HEK293 (cell line): ENCODE data around the gene FTSJ1.

Source experiments
- CTCF ChIA-PET: fragments of 350-600 bp; formaldehyde crosslinking; extraction: SDS; loops from one replicate; lab custom pipeline; 2021; ENCODE audit warnings: antibody characterized with exemption; lab: Yijun Ruan, JAX
- POLR2A ChIA-PET: fragments of 300-600 bp; formaldehyde crosslinking; extraction: SDS; loops from one replicate; lab custom pipeline; 2020; ENCODE audit warnings: antibody characterized with exemption, inconsistent platforms; lab: Yijun Ruan, JAX
- H3K27ac ChIP-seq: fragments of 200-500 bp; sonication (Bioruptor generic); 2 replicates; pipeline ENCODE4 v1.5.1; 2014; ENCODE audit warnings: low read depth, low read length, control low read depth, inconsistent platforms; ENCODE audit errors: extremely low read depth
- H3K36me3 ChIP-seq, 2 experiments: fragments of 200-500 bp in 1 of 2; sonication (Bioruptor generic) in 1 of 2; 1 replicate in 1 of 2; 2 replicates in 1 of 2; pipeline ENCODE4 v1.5.1; 2014 to 2017; ENCODE audit warnings: inconsistent platforms in 2 of 2, low read length in 2 of 2; ENCODE audit not compliant: control insufficient read depth in 2 of 2, insufficient read depth in 1 of 2
- H3K4me1 ChIP-seq: fragments of 200-500 bp; sonication (Bioruptor generic); 2 replicates; pipeline ENCODE4 v1.5.1; 2014; ENCODE audit warnings: mild to moderate bottlenecking, low read length, inconsistent platforms; ENCODE audit not compliant: control insufficient read depth, insufficient read depth
- H3K4me3 ChIP-seq: 2 replicates; pipeline ENCODE4 v1.5.1; 2011; ENCODE audit warnings: low read depth, mild to moderate bottlenecking, control low read depth, low read length, moderate library complexity
- H3K9me3 ChIP-seq: fragments of 200-500 bp; sonication (Bioruptor generic); 2 replicates; pipeline ENCODE4 v1.5.1; 2014; ENCODE audit warnings: low read depth, low read length, inconsistent platforms; ENCODE audit not compliant: control insufficient read depth, insufficient read depth
- ATF2 ChIP-seq: fragments of 450-650 bp; formaldehyde crosslinking; IDR thresholded peaks from 2 replicates; pipeline ENCODE4 v1.5.1; 2016; ENCODE audit warnings: missing biosample characterization, missing genetic modification characterization, low read depth
- GLI2 ChIP-seq: fragments of 450-650 bp; formaldehyde crosslinking; IDR thresholded peaks from 2 replicates; pipeline ENCODE4; 2017; ENCODE audit warnings: missing biosample characterization, missing genetic modification characterization, low read depth, borderline replicate concordance
- GLIS2 ChIP-seq: fragments of 450-650 bp; formaldehyde crosslinking; IDR thresholded peaks from 2 replicates; pipeline ENCODE4 v1.5.1; 2016; ENCODE audit warnings: missing biosample characterization, missing genetic modification characterization
- HOXD13 ChIP-seq: sonication (generic); formaldehyde crosslinking; IDR thresholded peaks from 2 replicates; pipeline ENCODE4 v1.8.0; 2022; ENCODE audit warnings: missing genetic modification reagents, borderline replicate concordance
- KLF9 ChIP-seq: fragments of 450-650 bp; formaldehyde crosslinking; IDR thresholded peaks from 2 replicates; pipeline ENCODE4 v1.5.1; 2016; ENCODE audit warnings: missing biosample characterization, missing genetic modification characterization, low read depth
- MZF1 ChIP-seq: fragments of 450-650 bp; formaldehyde crosslinking; IDR thresholded peaks from 2 replicates; pipeline ENCODE4 v1.5.1; 2017; ENCODE audit warnings: missing biosample characterization, missing genetic modification characterization, borderline replicate concordance
- ZFP41 ChIP-seq: fragments of 450-650 bp; formaldehyde crosslinking; IDR thresholded peaks from 2 replicates; pipeline ENCODE4 v1.5.1; 2016; ENCODE audit warnings: missing biosample characterization, missing genetic modification characterization, borderline replicate concordance
- ZNF202 ChIP-seq: fragments of 450-650 bp; formaldehyde crosslinking; IDR thresholded peaks from 2 replicates; pipeline ENCODE4 v1.5.1; 2016; ENCODE audit warnings: missing biosample characterization, missing genetic modification characterization, borderline replicate concordance
- ZNF221 ChIP-seq: fragments of 450-650 bp; formaldehyde crosslinking; IDR thresholded peaks from 2 replicates; pipeline ENCODE4 v1.5.1; 2017; ENCODE audit warnings: missing biosample characterization, missing genetic modification characterization, borderline replicate concordance
- ZNF23 ChIP-seq: fragments of 450-650 bp; formaldehyde crosslinking; IDR thresholded peaks from 2 replicates; pipeline ENCODE4 v1.5.1; 2016; ENCODE audit warnings: missing biosample characterization, missing genetic modification characterization, borderline replicate concordance
- ZNF404 ChIP-seq: fragments of 450-650 bp; formaldehyde crosslinking; IDR thresholded peaks from 2 replicates; pipeline ENCODE4 v1.5.1; 2017; ENCODE audit warnings: missing biosample characterization, missing genetic modification characterization
- ZNF548 ChIP-seq: fragments of 450-650 bp; formaldehyde crosslinking; IDR thresholded peaks from 2 replicates; pipeline ENCODE4 v1.5.1; 2016; ENCODE audit warnings: missing biosample characterization, missing genetic modification characterization
- ZNF664 ChIP-seq: fragments of 450-650 bp; formaldehyde crosslinking; IDR thresholded peaks from 2 replicates; pipeline ENCODE4 v1.5.1; 2016; ENCODE audit warnings: missing biosample characterization, missing genetic modification characterization
- ZNF677 ChIP-seq: fragments of 450-650 bp; IDR thresholded peaks from 2 replicates; pipeline ENCODE4 v1.5.0; 2018; ENCODE audit warnings: missing biosample characterization, mild to moderate bottlenecking, missing genetic modification characterization, moderate library complexity
- ZNF707 ChIP-seq: fragments of 450-650 bp; formaldehyde crosslinking; IDR thresholded peaks from 2 replicates; pipeline ENCODE4 v1.5.1; 2016; ENCODE audit warnings: missing biosample characterization, missing genetic modification characterization
- ZNF76 ChIP-seq: fragments of 450-650 bp; formaldehyde crosslinking; IDR thresholded peaks from 2 replicates; pipeline ENCODE4; 2016; ENCODE audit warnings: low read depth, missing biosample characterization, missing genetic modification characterization, borderline replicate concordance
- ZXDB ChIP-seq: fragments of 450-650 bp; formaldehyde crosslinking; IDR thresholded peaks from 2 replicates; pipeline ENCODE4 v1.5.1; 2016; ENCODE audit warnings: missing biosample characterization, missing genetic modification characterization
- TF ChIP-seq, protein P1 (sequence below): fragments of 450-650 bp; formaldehyde crosslinking; IDR thresholded peaks from 2 replicates; pipeline ENCODE4 v1.5.1; 2016; ENCODE audit warnings: missing biosample characterization, missing genetic modification characterization
- TF ChIP-seq, protein P2 (sequence below): fragments of 450-650 bp; formaldehyde crosslinking; IDR thresholded peaks from 2 replicates; pipeline ENCODE4 v1.5.1; 2016; ENCODE audit warnings: missing biosample characterization, missing genetic modification characterization
- TF ChIP-seq, protein P3 (sequence below): fragments of 450-650 bp; formaldehyde crosslinking; IDR thresholded peaks from 2 replicates; pipeline ENCODE4 v1.5.1; 2017; ENCODE audit warnings: missing biosample characterization, missing genetic modification characterization

FTSJ1 gene

DNA sequence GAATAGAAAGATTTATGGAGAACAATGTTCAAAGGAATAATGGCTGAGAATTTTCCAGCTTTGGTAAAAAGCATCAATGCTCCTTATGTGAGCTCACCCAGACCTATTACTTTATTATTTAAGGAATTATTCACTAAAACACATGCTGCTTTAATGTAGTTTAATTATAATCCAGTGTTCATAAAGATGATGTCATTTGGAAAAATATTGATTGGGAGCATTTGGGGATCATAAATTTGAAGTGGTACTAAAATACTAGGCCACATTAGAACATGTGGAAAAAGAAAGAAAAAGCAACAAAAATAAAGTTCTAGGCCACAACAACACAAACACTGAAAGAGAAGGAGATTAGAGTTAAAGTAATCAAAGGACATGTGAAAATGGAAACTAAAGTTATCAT is 25.9 kb upstream of the FTSJ1 start:
- no peak overlapping the region for H3K27ac ChIP-seq
- H3K9me3 ChIP-seq = no peaks in the 10 kb centered on the region
- H3K4me1 ChIP-seq = no peaks in the 10 kb centered on the region
- no peak overlapping the region for H3K4me3 ChIP-seq
- POLR2A ChIA-PET = no interaction called here
- TF ChIP-seq ZNF664 (tag by site-specific recombination) = no peak
- TF ChIP-seq GLIS2 = no peak
- TF ChIP-seq, protein P1, sequence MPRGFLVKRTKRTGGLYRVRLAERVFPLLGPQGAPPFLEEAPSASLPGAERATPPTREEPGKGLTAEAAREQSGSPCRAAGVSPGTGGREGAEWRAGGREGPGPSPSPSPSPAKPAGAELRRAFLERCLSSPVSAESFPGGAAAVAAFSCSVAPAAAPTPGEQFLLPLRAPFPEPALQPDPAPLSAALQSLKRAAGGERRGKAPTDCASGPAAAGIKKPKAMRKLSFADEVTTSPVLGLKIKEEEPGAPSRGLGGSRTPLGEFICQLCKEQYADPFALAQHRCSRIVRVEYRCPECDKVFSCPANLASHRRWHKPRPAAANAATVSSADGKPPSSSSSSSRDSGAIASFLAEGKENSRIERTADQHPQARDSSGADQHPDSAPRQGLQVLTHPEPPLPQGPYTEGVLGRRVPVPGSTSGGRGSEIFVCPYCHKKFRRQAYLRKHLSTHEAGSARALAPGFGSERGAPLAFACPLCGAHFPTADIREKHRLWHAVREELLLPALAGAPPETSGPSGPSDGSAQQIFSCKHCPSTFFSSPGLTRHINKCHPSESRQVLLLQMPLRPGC (tag by site-specific recombination) = no peak
- TF ChIP-seq ZNF23 (tag by site-specific recombination) = no peak
- TF ChIP-seq ATF2 = peak; percentile 66; the same call in 1 of the 2 replicates
- H3K36me3 ChIP-seq = no peaks in the 10 kb centered on the region
- CTCF ChIA-PET = no interaction called here

- POLR2A ChIA-PET = no interaction called here
- TF ChIP-seq HOXD13 (CRISPR knock-in tag) = no peak
- TF ChIP-seq ZNF677 = no peak
- TF ChIP-seq, protein P2, sequence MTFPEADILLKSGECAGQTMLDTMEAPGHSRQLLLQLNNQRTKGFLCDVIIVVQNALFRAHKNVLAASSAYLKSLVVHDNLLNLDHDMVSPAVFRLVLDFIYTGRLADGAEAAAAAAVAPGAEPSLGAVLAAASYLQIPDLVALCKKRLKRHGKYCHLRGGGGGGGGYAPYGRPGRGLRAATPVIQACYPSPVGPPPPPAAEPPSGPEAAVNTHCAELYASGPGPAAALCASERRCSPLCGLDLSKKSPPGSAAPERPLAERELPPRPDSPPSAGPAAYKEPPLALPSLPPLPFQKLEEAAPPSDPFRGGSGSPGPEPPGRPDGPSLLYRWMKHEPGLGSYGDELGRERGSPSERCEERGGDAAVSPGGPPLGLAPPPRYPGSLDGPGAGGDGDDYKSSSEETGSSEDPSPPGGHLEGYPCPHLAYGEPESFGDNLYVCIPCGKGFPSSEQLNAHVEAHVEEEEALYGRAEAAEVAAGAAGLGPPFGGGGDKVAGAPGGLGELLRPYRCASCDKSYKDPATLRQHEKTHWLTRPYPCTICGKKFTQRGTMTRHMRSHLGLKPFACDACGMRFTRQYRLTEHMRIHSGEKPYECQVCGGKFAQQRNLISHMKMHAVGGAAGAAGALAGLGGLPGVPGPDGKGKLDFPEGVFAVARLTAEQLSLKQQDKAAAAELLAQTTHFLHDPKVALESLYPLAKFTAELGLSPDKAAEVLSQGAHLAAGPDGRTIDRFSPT (tag by site-specific recombination) = no peak
- no peak for TF ChIP-seq ZFP41 (tag by site-specific recombination)
- no peak for TF ChIP-seq ZXDB (tag by site-specific recombination)
- no peak for TF ChIP-seq ZNF707
- TF ChIP-seq ZNF548 (tag by site-specific recombination) = no peak
- TF ChIP-seq ZNF404 (tag by site-specific recombination) = no peak
- TF ChIP-seq ZNF76 (tag by site-specific recombination) = no peak
- no peak for TF ChIP-seq ZNF202 (tag by site-specific recombination)
- TF ChIP-seq GLI2 (tag by site-specific recombination) = no peak
- TF ChIP-seq ZNF221 = no peak
- TF ChIP-seq, protein P3, sequence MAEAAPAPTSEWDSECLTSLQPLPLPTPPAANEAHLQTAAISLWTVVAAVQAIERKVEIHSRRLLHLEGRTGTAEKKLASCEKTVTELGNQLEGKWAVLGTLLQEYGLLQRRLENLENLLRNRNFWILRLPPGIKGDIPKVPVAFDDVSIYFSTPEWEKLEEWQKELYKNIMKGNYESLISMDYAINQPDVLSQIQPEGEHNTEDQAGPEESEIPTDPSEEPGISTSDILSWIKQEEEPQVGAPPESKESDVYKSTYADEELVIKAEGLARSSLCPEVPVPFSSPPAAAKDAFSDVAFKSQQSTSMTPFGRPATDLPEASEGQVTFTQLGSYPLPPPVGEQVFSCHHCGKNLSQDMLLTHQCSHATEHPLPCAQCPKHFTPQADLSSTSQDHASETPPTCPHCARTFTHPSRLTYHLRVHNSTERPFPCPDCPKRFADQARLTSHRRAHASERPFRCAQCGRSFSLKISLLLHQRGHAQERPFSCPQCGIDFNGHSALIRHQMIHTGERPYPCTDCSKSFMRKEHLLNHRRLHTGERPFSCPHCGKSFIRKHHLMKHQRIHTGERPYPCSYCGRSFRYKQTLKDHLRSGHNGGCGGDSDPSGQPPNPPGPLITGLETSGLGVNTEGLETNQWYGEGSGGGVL (tag by site-specific recombination) = no peak
- TF ChIP-seq KLF9 (tag by site-specific recombination) = no peak
- TF ChIP-seq MZF1 = no peak
- Histone ChIP-seq H3K9me3 (no peaks in the 10 kb centered on the region), H3K36me3 (no peaks in the 10 kb centered on the region), H3K4me3 (no peak overlapping the region), H3K27ac (no peak overlapping the region), H3K4me1 (no peaks in the 10 kb centered on the region)
- CTCF ChIA-PET = no interaction called here
Observed at GRCh38 chrX:48451708-48452107, 24.3 kb upstream of the FTSJ1 start.
